Ramos (cell line): Measurements from ENCODE around the gene CCDC9B.

ENCODE experiments used
- in situ Hi-C: fragments of 300-500 bp; cut with MboI; formaldehyde crosslinking; loops from one replicate; pipeline ENCODE4 v1.14.3; 2022; ENCODE audit warnings: low sequenced_read_pairs; ENCODE audit not compliant: unreplicated experiment

CCDC9B gene

DNA sequence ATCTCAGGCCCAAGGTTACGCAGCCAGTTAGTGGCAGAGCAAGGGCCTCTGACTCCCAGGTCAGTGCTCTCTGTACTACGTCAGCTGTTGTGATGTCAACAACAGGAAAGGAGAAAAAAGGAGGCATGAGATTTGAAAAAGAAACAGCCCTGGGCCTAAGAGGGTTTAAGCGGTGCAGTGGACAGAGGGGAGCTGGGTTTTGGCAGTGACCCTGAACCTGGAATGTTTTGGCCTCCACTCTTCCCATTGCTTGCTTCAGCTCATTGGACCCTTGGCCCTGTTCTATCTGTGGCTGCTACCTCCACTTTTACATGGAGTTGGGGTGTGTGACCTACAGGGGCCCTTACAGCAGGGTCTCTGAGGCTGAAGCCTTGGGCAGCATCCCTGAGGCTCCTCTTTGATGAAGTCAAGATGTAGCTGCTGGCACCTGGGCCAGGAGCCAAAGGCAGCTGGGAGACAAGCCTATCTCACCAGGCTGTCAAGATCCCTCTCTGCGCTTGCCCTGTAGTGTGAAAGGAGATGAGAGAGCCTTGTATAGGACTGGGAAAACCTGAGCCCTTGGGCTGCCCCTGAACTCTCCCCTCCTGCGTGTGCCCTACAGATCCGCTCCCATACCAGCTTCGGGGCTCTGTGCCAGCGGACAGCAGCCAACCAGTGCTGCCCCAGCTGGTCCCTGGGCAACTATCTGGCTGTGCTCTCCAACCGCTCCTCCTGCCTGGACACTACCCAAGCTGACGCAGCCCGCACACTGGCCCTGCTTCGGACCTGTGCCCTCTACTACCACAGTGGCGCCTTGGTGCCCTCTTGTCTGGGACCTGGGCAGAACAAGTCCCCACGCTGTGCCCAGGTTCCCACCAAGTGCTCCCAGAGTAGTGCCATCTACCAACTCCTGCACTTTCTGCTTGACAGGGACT lies 26.0 kb upstream of the CCDC9B start:
- in situ Hi-C loops, result no loop called here

DNA sequence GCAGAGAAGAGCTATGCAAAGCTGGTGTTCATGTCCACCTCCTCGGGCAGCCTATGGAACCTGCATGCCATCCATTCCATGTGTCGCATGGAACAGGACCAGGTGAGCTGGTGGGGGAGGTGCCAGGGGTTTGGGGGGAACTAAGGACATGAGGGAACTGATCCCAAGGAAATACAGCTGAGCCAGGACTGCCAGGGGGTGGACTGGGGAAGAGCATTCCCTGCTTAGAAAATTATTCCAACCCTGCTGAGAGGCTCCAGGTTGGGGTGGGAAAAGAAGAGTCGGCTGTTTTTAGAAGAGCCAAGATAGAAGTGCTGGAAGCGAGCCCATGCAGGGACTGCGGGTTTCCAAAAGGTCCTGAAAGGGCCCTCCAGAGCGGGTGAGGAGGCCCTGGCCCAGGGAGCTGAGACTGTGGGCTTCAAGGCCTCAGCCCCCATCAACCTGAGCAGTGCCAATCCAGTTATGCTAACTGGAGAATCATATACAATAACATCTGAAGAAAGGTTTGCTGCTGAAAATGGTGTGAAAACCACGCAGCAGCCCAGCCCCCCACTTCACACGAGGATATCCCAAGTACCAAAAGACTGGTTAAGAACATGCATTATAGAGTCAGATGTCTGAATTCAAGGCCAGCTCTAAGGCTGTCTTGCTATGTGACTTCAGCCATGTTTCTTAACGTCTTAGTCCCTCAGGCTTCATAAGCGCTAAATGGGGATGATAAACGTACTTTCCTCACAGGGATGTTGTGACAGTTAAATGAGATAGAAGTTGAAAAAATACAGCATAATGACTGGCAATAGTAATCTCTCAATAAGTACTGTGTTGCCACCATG lies 25.1 kb upstream of the CCDC9B start:
- in situ Hi-C loops, result no loop called here

DNA sequence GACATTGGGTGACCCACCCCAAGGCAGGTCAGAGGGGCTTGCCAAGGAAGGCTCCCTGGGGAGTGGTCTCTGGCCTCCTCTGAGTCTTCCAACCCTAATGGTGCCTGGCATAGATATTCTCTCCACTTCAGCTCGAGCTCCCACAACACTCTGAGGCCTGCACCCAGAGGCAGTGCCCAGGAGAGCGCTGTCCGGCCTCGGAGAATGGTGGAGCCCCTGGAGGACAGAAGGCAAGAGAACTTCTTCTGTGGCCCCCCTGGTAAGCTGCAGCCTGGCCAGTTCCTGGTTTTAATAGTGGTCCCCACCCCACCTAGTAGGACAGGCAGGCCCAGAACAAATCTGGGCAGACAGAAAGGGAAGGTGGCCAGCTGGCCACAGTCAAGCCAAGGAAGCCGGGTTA lies 24.3 kb upstream of the CCDC9B start:
- in situ Hi-C loops, result no loop called here

- in situ Hi-C loops, result no loop called here
Observed at GRCh38 chr15:40364251-40364650, 23.5 kb upstream of the CCDC9B start.

- in situ Hi-C loops, result no loop called here
Observed at GRCh38 chr15:40363611-40364010, 22.9 kb upstream of the CCDC9B start.

DNA sequence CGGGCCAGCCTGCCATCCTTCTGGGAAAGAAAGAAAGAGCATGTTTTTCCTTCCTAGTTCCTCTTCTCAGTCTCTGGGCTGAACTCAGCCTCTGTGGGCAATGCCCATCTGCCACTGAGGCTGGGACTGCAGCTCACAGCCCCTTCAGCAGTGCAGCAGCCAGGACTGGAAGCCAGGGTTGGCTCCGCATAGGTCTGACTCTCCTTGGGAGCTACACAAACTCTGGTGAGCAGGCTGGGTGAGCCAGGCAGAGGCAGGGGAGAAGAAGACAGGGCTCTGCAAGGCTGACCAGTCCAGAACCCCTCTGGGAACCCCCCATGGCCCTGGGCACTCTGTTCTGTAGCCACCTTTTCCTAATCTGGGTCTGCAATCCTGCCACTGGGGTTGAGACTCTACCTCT lies 20.9 kb upstream of the CCDC9B start:
- in situ Hi-C loops, result no loop called here

DNA sequence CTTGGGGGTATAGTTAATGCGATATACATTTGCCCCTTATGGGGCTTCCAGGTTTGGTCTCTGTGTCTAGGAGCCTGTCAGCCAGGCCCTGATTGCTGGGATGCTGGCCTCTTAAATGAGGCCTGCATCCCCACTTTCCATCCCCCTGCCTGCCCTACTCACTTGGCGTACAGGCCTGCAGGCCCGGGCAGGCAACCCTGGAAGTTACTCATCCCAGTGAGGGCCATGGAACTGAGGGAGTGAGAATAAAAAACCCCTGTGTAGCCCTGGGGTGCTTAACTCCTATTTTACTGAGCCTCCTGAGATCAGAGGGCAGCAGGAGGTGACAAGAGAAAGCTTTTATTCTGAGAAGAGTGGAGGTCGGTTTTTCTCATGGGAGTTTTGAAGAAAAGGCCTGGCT lies 19.3 kb upstream of the CCDC9B start:
- in situ Hi-C loops, result no loop called here

DNA sequence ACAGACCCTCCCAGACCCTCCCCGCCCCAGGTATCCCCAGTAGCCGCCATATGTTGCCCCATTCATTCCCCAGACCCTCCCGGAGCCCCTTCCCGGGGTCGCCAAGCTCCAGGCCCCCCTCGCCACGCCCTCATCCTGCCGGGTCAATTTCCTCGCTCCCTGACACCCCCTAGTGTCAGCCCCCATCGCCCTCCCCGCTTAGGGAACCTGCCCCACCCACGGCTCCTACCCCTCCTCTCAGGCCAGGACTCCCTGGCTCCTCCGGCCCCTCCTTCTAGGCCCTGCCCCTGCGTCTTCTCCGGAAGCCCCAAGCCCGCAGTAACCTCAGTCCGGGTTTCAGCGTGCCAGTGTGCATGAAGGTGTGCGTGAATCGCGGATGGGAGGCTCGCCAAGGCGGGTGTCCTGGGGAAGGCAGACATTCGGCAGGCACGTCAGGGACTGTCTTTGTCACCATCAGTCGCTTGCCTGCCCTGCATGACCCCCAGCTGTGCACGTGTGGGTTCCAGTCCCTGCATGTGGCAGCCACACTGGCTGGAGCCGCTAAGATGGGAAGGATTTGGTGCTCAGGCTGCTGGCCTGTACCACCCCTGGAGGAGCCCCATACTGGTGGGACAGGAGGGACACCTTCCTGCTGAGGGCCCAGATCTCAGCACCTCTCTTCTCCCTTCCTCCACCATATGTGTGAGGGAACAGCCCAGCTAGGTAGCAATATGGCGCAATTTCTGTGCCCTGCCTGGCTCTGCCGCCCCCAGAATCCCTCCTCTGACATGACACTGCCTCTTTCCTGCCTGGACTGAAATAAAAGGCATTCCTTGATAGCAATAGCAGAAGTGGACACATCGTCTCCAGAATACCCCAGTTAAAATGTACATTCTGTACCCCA lies 18.0 kb upstream of the CCDC9B start:
- in situ Hi-C loops, result no loop called here

DNA sequence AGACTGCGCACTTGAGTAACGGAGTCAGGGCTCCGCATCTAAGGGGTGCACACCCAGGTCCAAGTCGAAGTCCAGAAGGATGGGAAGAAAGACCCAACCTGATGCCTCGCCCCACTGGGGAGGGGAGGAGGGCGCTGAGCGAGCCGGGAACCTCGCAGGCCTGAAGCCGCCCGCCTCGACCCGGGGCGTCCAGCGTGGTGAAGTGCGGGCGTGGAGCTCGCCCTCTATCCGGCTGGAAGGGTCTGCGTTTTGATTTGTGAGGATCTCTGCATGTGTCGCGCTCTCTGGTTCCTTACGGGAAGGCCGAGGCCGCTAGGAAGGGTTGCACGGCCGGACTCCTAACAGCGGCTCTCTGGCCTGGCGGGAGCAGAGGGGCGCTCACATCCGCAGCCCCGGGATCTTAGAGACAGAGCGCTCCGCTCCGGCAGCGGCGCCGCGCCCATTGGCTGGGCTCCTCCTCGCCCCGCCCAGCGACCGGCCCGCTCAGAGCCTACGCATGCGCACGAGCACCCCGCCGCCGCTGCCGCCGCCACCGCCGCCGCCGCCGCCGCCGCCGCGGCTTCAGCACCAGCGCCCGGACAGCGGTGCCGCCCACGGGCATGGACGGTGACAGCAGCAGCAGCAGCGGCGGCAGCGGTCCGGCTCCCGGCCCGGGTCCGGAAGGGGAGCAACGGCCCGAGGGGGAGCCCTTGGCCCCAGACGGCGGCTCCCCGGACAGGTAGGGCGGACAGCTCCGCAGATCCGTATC lies 17.2 kb upstream of the CCDC9B start, which contains the start of gene DISP2:
Gene DISP2 (plus strand): TSS at position 497 of the 748 bp plus-strand sequence. CDS start 103 bp downstream, at position 600.
- in situ Hi-C loops, result no loop called here

GRCh38 chr15:40357246-40357645 lies 16.5 kb upstream of the CCDC9B start:
- in situ Hi-C loops, result no loop called here

DNA sequence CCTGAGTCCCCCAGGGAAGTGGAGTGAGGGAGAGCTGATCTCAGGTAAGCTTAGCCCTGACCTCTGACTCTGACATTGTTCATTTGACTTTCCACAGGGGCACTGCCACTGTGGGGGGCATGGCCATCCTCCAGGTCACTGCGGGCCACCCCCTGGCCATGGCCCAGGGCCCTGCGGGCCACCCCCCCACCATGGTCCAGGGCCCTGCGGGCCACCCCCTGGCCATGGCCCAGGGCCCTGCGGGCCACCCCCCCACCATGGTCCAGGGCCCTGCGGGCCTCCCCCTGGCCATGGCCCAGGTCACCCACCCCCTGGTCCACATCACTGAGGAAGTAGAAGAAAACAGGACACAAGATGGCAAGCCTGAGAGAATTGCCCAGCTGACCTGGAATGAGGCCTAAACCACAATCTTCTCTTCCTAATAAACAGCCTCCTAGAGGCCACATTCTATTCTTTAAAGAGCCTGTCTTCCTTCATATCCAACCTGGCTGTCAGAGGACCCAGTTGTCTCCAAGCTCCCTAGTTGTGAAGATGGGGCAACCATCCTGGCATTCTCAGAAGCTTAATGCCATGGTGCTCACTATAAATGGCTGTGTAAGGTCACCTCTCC lies 15.3 kb upstream of the CCDC9B start:
- in situ Hi-C loops, result no loop called here

GRCh38 chr15:40354408-40355171 lies 13.9 kb upstream of the CCDC9B start:
- in situ Hi-C loops, result no loop called here

GRCh38 chr15:40353697-40354096 lies 13.0 kb upstream of the CCDC9B start:
- in situ Hi-C loops, result no loop called here

GRCh38 chr15:40352281-40352901 lies 11.7 kb upstream of the CCDC9B start:
- in situ Hi-C loops, result no loop called here

DNA sequence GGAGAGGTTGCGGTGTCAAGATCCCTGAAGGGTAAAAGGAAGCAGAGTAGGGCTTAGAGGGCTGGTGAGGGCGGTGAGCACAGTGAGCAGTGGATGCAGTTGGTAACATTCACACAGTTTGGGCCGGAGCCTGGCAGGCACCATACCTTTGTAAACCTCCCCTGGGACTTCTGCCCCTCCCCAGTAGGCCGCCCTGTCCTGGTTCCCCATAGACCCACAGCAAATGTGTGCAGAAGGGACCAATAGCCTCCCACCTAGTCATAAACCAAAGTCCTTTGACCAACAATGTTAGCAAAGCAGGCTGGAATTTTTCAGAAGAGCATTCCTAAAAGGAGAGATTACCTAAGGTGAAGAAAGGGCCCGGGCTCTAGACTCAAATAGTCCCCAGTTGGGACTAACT lies 8.4 kb upstream of the CCDC9B start:
- in situ Hi-C loops, result loop anchor here (5.0 kb wide), 1 partner anchor 73 kb away; no protein-coding TSS in a partner anchor

GRCh38 chr15:40348474-40348870 lies 7.7 kb upstream of the CCDC9B start:
- in situ Hi-C loops, result loop anchor here (5.0 kb wide), 1 partner anchor 74 kb away; no protein-coding TSS in a partner anchor

DNA sequence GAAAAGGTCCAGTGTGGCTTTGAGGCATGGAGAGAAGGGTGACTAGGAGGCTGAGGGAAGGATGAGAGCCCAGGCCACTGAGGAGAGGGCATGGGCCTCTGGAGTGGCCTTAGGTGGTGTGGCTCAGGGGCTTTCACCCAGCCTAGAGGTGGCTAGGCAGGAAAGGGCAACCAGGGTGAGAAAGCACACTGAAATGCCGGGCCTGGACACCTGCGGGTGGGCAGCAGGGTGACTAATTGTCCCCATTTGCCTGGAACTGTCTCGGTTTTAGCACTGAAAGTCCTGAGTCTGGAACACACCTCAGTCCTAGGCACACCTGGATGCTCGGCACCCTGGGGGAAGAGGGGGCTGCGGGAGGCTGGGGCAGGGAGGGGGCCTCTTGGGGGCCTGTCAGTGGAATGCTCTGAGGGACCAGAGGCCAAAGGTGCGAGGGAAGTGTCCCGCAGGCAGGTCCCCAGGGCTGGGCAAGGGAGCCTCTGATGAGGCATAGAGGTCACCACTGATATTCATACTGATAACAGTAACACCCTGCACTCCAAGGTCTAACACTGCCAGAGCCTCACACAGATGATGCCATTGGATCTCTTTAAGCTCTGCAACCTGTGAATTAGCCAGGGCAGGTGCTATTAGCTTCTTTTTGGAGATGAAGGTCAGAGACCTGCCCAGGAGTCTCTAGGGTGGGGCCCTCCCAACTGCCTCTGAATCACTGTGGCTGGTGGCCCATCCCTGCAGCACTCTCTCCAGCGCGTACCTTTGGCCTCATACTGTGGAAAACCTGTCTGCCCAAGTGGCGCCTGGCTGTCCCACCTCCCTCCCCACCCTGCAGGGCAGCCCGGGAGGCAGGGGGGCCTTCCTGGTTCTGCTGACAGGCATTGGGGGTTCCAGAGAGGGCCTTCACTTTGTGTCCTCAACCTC lies 7.1 kb upstream of the CCDC9B start:
- in situ Hi-C loops, result loop anchor here (5.0 kb wide), 1 partner anchor 74 kb away; no protein-coding TSS in a partner anchor
